ENCODE data around the gene CAMK2N1.
A peak's percentile ranks its signal among the peaks of the same experiment; 100 is the strongest.

DNA sequence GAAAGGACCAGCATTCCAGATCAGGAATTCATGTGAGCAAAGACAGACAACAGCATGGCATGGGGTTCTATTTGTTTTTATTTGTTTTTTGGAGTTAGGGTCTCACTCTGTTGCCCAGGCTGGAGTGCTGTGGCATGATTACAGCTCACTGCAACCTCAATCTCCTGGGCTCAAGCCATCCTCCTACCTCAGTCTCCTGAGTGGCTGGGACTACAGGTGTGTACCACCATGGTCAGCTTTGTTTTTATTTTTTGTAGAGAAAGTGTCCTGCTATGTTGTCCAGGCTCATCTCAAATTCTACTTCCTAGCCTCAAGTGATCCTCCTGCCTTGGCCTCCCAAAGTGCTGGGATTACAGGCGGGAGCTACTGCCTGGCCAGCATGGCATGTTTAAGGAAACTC, 9.7 kb upstream of the CAMK2N1 start:
- TF ChIP-seq, protein P1, sequence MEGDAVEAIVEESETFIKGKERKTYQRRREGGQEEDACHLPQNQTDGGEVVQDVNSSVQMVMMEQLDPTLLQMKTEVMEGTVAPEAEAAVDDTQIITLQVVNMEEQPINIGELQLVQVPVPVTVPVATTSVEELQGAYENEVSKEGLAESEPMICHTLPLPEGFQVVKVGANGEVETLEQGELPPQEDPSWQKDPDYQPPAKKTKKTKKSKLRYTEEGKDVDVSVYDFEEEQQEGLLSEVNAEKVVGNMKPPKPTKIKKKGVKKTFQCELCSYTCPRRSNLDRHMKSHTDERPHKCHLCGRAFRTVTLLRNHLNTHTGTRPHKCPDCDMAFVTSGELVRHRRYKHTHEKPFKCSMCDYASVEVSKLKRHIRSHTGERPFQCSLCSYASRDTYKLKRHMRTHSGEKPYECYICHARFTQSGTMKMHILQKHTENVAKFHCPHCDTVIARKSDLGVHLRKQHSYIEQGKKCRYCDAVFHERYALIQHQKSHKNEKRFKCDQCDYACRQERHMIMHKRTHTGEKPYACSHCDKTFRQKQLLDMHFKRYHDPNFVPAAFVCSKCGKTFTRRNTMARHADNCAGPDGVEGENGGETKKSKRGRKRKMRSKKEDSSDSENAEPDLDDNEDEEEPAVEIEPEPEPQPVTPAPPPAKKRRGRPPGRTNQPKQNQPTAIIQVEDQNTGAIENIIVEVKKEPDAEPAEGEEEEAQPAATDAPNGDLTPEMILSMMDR (IDR thresholded peaks at IDR 0.05): no peak
- TF ChIP-seq IRF2 (CRISPR knock-in tag; IDR thresholded peaks at IDR 0.05; ENCODE audit: borderline replicate concordance, low read depth): no peak
- TF ChIP-seq ZNF121 (CRISPR knock-in tag; IDR thresholded peaks at IDR 0.05): peak; percentile 16; the same call in 1 of the 2 replicates

Data from WTC11 (cell line).